ENCODE measurements around the gene LXN. TPM values are rescaled to one million over a fixed set of nuclear protein-coding genes. Genes with fewer than 3 reads are reported as not detected.

The LXN gene
- total RNA-seq, 2 experiments from 2014 or later: 4.8 to 9.0 TPM

DNA sequence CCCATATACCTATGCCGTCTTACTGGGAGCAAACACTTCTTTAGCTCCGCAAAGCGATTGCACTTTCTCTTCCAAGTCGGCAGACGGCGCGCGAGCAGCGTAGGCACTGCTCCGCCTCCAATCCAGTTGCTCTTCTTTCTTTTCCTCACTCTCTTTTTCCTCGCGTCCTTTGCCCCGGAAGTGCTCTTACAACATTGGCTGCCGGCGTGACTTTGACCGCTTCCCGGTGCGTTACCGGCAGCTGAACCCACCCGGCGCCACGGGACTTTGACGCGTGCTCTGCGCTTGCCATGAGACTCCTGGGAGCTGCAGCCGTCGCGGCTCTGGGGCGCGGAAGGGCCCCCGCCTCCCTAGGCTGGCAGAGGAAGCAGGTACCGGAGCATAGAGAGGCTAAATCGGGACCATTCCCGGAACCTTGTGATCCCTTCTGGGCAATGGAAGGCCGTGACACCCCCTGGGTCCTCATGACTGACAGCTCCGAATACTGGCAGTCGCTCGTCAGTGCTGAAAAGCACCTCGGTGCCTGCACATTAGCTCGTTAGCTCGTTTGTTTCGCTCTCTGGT lies 28.0 kb downstream of the LXN start, which contains the start of gene GFM1:
Gene GFM1, plus strand, starts transcription at position 183 of the 564 bp plus-strand sequence. Its CDS starts 108 bp downstream, at position 291.
- peak; percentile 94 for DNase-seq (ENCODE audit: low spot score)
- peak within 1 kb of the TSS; percentile 67; the same call in 1 of the 2 replicates for H2AFZ ChIP-seq (ENCODE audit: low read length)
- POLR2A ChIA-PET: interaction anchor here (0.5 to 2.7 kb wide), 10 partner anchors 10 to 1765 kb away, joined by 3 to 30 read pairs (median 4); partner anchors contain the start of gene LXN
- CTCF ChIA-PET (ENCODE audit: unreplicated experiment): interaction anchor here (0.5 to 2.2 kb wide), 4 partner anchors 10 to 105 kb away, joined by 3 to 10 read pairs (median 4); partner anchors contain the start of gene LXN
- peak within 1 kb of the TSS; percentile 43 for H3K27ac ChIP-seq (ENCODE audit: low read depth, low read length, poor library complexity, severe bottlenecking)
- H4K20me1 ChIP-seq (ENCODE audit: insufficient read depth, low read length): no peaks in the 10 kb centered on the region
- H3K9me2 ChIP-seq (ENCODE audit: insufficient read depth, low read length): no peaks in the 10 kb centered on the region
- H3K9me3 ChIP-seq (ENCODE audit: low read length): no peaks in the 10 kb centered on the region
- peaks cover 35% of the 10 kb centered on the region for H3K36me3 ChIP-seq (ENCODE audit: insufficient read depth, low read length)
- intact Hi-C loops (cut with micrococcal nuclease; ENCODE audit: unreplicated experiment): loop anchor here (5.0 kb wide), 1 partner anchor 537 kb away; the partner anchor contains the start of gene SHOX2
- TF ChIP-seq CTCF (conservative IDR thresholded peaks at IDR 0.05; ENCODE audit: low read length) (peak; percentile 77), EZH2phosphoT487 (IDR thresholded peaks at IDR 0.05; ENCODE audit: borderline replicate concordance, low read depth, low read length) (no peak)
- H3K4me1 ChIP-seq (ENCODE audit: insufficient read depth, low read length, poor library complexity, severe bottlenecking): peaks cover 13% of the 10 kb centered on the region
- H3K79me2 ChIP-seq (ENCODE audit: insufficient read depth, low read depth, low read length): peaks cover 37% of the 10 kb centered on the region
- peak within 1 kb of the TSS; percentile 89 for H3K4me2 ChIP-seq (ENCODE audit: low read length)
- BruUV-seq (replicated peaks): no TSS peak
- peak within 1 kb of the TSS; percentile 89 for H3K4me3 ChIP-seq (ENCODE audit: low read depth, low read length, poor library complexity, severe bottlenecking)

- peaks cover 13% of the 10 kb centered on the region for H3K4me1 ChIP-seq (ENCODE audit: insufficient read depth, low read length, poor library complexity, severe bottlenecking)
- no peak for DNase-seq (ENCODE audit: low spot score)
- ChIA-PET POLR2A (interaction anchor here (1.1 kb wide), 1 partner anchor 7 kb away, joined by 4 read pairs; no protein-coding TSS in a partner anchor), CTCF (ENCODE audit: unreplicated experiment) (no interaction called here)
- no peaks in the 10 kb centered on the region for H3K9me3 ChIP-seq (ENCODE audit: low read length)
- peaks cover 31% of the 10 kb centered on the region for H3K79me2 ChIP-seq (ENCODE audit: insufficient read depth, low read depth, low read length)
- H3K36me3 ChIP-seq (ENCODE audit: insufficient read depth, low read length): peaks cover 19% of the 10 kb centered on the region
- H3K27ac ChIP-seq (ENCODE audit: low read depth, low read length, poor library complexity, severe bottlenecking): no peak overlapping the region
- no peaks in the 10 kb centered on the region for H3K9me2 ChIP-seq (ENCODE audit: insufficient read depth, low read length)
- H2AFZ ChIP-seq (ENCODE audit: low read length): no peak overlapping the region
- H3K4me2 ChIP-seq (ENCODE audit: low read length): no peak overlapping the region
- no TSS peak for BruUV-seq (replicated peaks)
- H4K20me1 ChIP-seq (ENCODE audit: insufficient read depth, low read length): no peaks in the 10 kb centered on the region
- no peak for TF ChIP-seq EZH2phosphoT487 (IDR thresholded peaks at IDR 0.05; ENCODE audit: borderline replicate concordance, low read depth, low read length)
- TF ChIP-seq CTCF (conservative IDR thresholded peaks at IDR 0.05; ENCODE audit: low read length): no peak
- intact Hi-C loops (cut with micrococcal nuclease; ENCODE audit: unreplicated experiment): loop anchor here (5.0 kb wide), 1 partner anchor 535 kb away; the partner anchor contains the start of gene SHOX2
- no peak overlapping the region for H3K4me3 ChIP-seq (ENCODE audit: low read depth, low read length, poor library complexity, severe bottlenecking)
Observed at GRCh38 chr3:158642474-158643210, 29.8 kb downstream of the LXN start.

Data from OCI-LY7 (cell line).